H54 (cell line): ENCODE measurements around the gene VEZT.

Source experiments
- DNase-seq: peaks from one replicate; pipeline ENCODE4 v3.0.0; 2011; ENCODE audit warnings: low spot score, mixed read lengths; ENCODE audit not compliant: insufficient read length
- FAIRE-seq: peaks from 3 replicates; lab custom pipeline; 2011; peaks lifted over from hg19 to GRCh38; lab: Jason Lieb, UNC
- POLR2A ChIP-seq: IDR thresholded peaks from 2 replicates; pipeline ENCODE4 v1.6.1; 2011; ENCODE audit warnings: low read depth, mild to moderate bottlenecking, low read length

VEZT gene

DNA sequence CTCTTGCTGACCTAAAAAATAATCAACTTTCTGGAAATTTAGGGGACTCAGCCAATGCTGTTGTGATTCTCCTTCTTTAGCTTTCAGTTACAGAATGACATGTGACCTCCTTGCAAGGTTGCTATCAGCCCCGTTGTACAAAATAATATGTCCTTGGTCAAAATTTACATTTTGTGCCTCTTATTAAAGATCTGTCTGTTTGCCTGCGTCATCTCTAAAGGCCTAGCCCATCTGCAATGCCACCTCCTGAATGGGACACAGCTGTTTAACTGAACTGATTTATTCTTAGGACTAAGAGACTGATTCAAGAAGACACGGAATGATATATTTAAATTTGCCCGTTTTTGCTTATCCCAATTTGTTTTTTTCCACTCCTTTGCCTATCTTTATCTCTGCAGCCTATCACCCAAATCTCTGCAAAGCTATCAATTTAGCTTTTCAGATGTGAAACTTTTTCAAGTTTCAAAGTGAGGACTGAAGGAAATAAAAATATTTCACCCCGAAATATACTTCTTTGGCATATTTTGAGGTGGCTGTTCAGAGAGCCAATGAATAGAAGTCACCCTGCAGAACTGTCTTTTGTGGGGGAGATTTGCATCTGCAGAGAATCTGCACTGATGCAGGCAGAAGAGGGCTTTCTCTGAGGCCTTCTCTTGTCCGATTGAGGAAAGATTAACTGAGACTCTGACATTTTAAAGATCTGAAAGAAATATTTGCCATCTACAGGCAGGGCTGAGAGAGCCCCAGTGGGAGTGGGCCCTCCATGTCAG lies 126.0 kb downstream of the VEZT start:
- DNase-seq: no peak
- no peak for FAIRE-seq
- TF ChIP-seq POLR2A: no peak

DNA sequence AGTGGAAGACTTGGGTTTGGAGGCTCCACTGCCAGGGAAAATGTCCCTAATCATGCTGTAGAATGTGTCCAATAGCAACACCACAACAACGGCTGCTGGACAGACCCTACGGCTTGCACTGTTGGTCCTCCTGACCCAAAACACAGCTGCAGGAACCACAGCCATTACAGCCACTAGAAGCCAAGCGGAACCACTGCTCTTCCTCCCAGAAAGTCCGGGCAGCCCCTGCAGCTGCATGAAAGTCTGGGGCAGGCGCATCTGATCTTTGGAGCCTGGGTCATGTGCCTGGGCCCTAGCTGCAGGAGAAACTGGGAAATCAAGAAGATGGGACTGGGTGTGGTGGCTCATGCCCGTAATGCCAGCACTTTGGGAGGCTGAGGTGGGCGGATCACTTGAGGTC lies 131.7 kb downstream of the VEZT start:
- no peak for FAIRE-seq
- DNase-seq: no peak
- no peak for TF ChIP-seq POLR2A

- no peak for DNase-seq
- FAIRE-seq: no peak
- TF ChIP-seq POLR2A: no peak
Observed at GRCh38 chr12:95351748-95352147, 134.1 kb downstream of the VEZT start.
